IMR-90 (cell line): ENCODE results near the gene STAC2. TPM values are rescaled to one million over a fixed set of nuclear protein-coding genes. Genes with fewer than 3 reads are reported as not detected.

ENCODE experiments used
- ATAC-seq: fragments of 200-7000 bp; cut with Tn5 transposase; 2 replicates; pipeline ENCODE4 v1.9.1; 2020; ENCODE audit warnings: low read depth, mild to moderate bottlenecking, moderate library complexity
- BruUV-seq: library from RNA; stranded (reverse); fragments of 400-500 nt; replicated peaks from 2 replicates; lab custom pipeline; 2021; lab: Mats Ljungman, UMichigan
- CTCF ChIA-PET: fragments of 300-600 bp; formaldehyde crosslinking; extraction: SDS; loops from one replicate; lab custom pipeline; 2021; ENCODE audit warnings: antibody characterized with exemption; lab: Yijun Ruan, JAX
- POLR2A ChIA-PET: fragments of 300-600 bp; sonication (Branson Sonifier 250); formaldehyde crosslinking; loops from one replicate; lab custom pipeline; 2022; ENCODE audit warnings: antibody characterized with exemption; ENCODE audit not compliant: unreplicated experiment; lab: Charles Lee
- DNase-seq: peaks from one replicate; pipeline ENCODE4 v3.0.0; 2013
- H2AFZ ChIP-seq: replicated peaks from 2 replicates; pipeline ENCODE3; 2013; ENCODE audit warnings: low read length, mild to moderate bottlenecking; ENCODE audit not compliant: poor library complexity
- H2AK5ac ChIP-seq: 2 replicates; pipeline ENCODE4 v1.6.1; 2013; ENCODE audit warnings: low read depth, low read length, inconsistent platforms
- H2AK9ac ChIP-seq: replicated peaks from 2 replicates; pipeline ENCODE3; 2013; ENCODE audit warnings: mild to moderate bottlenecking, low read depth, low read length, moderate library complexity; ENCODE audit not compliant: poor library complexity
- H2BK120ac ChIP-seq: 2 replicates; pipeline ENCODE4 v1.6.1; 2013; ENCODE audit warnings: low read depth, low read length, inconsistent platforms
- H2BK15ac ChIP-seq: 3 replicates; pipeline ENCODE4 v1.6.1; 2013; ENCODE audit warnings: low read depth, low read length, inconsistent platforms
- H2BK20ac ChIP-seq: 2 replicates; pipeline ENCODE4 v1.6.1; 2013; ENCODE audit warnings: low read depth, mild to moderate bottlenecking, inconsistent platforms, low read length, moderate library complexity
- H2BK5ac ChIP-seq: 2 replicates; pipeline ENCODE4 v1.6.1; 2013; ENCODE audit warnings: mild to moderate bottlenecking, low read depth, low read length, inconsistent platforms; ENCODE audit not compliant: poor library complexity, severe bottlenecking
- H3K14ac ChIP-seq: replicated peaks from 2 replicates; pipeline ENCODE4 v1.6.1; 2013; ENCODE audit warnings: low read depth, low read length, inconsistent platforms
- H3K18ac ChIP-seq: 2 replicates; pipeline ENCODE4 v1.6.1; 2013; ENCODE audit warnings: low read depth, low read length, control low read depth
- H3K23ac ChIP-seq: 2 replicates; pipeline ENCODE4 v1.6.1; 2013; ENCODE audit warnings: low read depth, low read length, inconsistent platforms
- H3K27ac ChIP-seq: 2 replicates; pipeline ENCODE4 v1.5.1; 2013; ENCODE audit warnings: mild to moderate bottlenecking, control low read depth, low read length; ENCODE audit not compliant: insufficient read depth
- H3K27me3 ChIP-seq: 2 replicates; pipeline ENCODE4 v1.6.1; 2013; ENCODE audit warnings: low read length; ENCODE audit not compliant: control insufficient read depth, insufficient read depth
- H3K36me3 ChIP-seq: 2 replicates; pipeline ENCODE4 v1.6.1; 2013; ENCODE audit warnings: low read length, mixed read lengths; ENCODE audit not compliant: control insufficient read depth, insufficient read depth
- H3K4ac ChIP-seq: 2 replicates; pipeline ENCODE4 v1.6.1; 2013; ENCODE audit warnings: low read depth, low read length, inconsistent platforms
- H3K4me1 ChIP-seq: 2 replicates; pipeline ENCODE4 v1.6.1; 2013; ENCODE audit warnings: low read length, mixed read lengths; ENCODE audit not compliant: control insufficient read depth, insufficient read depth
- H3K4me2 ChIP-seq: 2 replicates; pipeline ENCODE4 v1.6.1; 2013; ENCODE audit warnings: low read depth, mild to moderate bottlenecking, control low read depth, low read length, moderate library complexity
- H3K4me3 ChIP-seq: 2 replicates; pipeline ENCODE4 v1.5.1; 2013; ENCODE audit warnings: low read depth, mild to moderate bottlenecking, control low read depth, low read length, moderate library complexity; ENCODE audit not compliant: insufficient read depth
- H3K56ac ChIP-seq: 2 replicates; pipeline ENCODE4 v1.6.1; 2013; ENCODE audit warnings: low read length, inconsistent platforms; ENCODE audit not compliant: insufficient read depth; ENCODE audit errors: extremely low read depth
- H3K79me1 ChIP-seq, 2 experiments: 2 replicates each; pipeline ENCODE4 v1.6.1; 2013; ENCODE audit warnings: low read length in 2 of 2, inconsistent platforms in 1 of 2, low read depth in 1 of 2
- H3K9ac ChIP-seq: 2 replicates; pipeline ENCODE4 v1.6.1; 2013; ENCODE audit warnings: low read depth, low read length, control low read depth
- H3K9me1 ChIP-seq: 2 replicates; pipeline ENCODE4 v1.6.1; 2013; ENCODE audit warnings: low read length, inconsistent platforms; ENCODE audit not compliant: insufficient read depth
- H3K9me3 ChIP-seq: 2 replicates; pipeline ENCODE4 v1.6.1; 2013; ENCODE audit warnings: low read length; ENCODE audit not compliant: control insufficient read depth, insufficient read depth
- H4K20me1 ChIP-seq: 2 replicates; pipeline ENCODE4 v1.6.1; 2013; ENCODE audit warnings: low read length, inconsistent platforms; ENCODE audit not compliant: insufficient read depth
- H4K5ac ChIP-seq: 2 replicates; pipeline ENCODE4 v1.6.1; 2013; ENCODE audit warnings: mild to moderate bottlenecking, low read depth, low read length, control low read depth
- H4K8ac ChIP-seq, 2 experiments: 2 replicates each; pipeline ENCODE4 v1.6.1; 2013; ENCODE audit warnings: low read depth in 2 of 2, low read length in 2 of 2, control low read depth in 1 of 2, inconsistent platforms in 1 of 2
- H4K91ac ChIP-seq: 2 replicates; pipeline ENCODE4 v1.6.1; 2013; ENCODE audit warnings: low read depth, low read length, inconsistent platforms; ENCODE audit not compliant: insufficient read depth
- BHLHE40 ChIP-seq: fragments of 150-350 bp; IDR thresholded peaks from 2 replicates; pipeline ENCODE4 v1.6.1; 2016; ENCODE audit warnings: mild to moderate bottlenecking, low read depth, low read length
- CEBPB ChIP-seq: IDR thresholded peaks from 2 replicates; pipeline ENCODE4 v1.6.1; 2012; ENCODE audit warnings: low read depth, low read length, improper control_type of control experiment
- CHD1 ChIP-seq: IDR thresholded peaks from 2 replicates; pipeline ENCODE4 v1.6.1; 2012; ENCODE audit warnings: low read depth, low read length, improper control_type of control experiment
- NFE2L2 ChIP-seq: fragments of 150-350 bp; IDR thresholded peaks from 2 replicates; pipeline ENCODE4 v1.6.1; 2016; ENCODE audit warnings: low read depth, mild to moderate bottlenecking, low read length
- POLR2A ChIP-seq: IDR thresholded peaks from 2 replicates; pipeline ENCODE4 v1.6.1; 2012; ENCODE audit warnings: mild to moderate bottlenecking, low read depth, low read length
- SMC3 ChIP-seq: fragments of 150-350 bp; IDR thresholded peaks from 2 replicates; pipeline ENCODE4 v1.6.1; 2016; ENCODE audit warnings: low read depth, mild to moderate bottlenecking, antibody characterized with exemption, low read length, moderate library complexity
- WGBS, 2 experiments: methylation state at CpG; one replicate each; pipeline versions ENCODE4 v1.1.5 to v1.1.7; 2013; ENCODE audit warnings: missing lambda C conversion rate in 2 of 2; ENCODE audit not compliant: insufficient read length in 1 of 2; ENCODE audit errors: extremely low coverage in 2 of 2; 5-methylcytosine and 5-hydroxymethylcytosine counted together
- dilution Hi-C: fragments of 300-500 bp; cut with HindIII; formaldehyde crosslinking; loops from one replicate; pipeline ENCODE4 v1.14.3; 2018; ENCODE audit warnings: low sequenced_read_pairs; ENCODE audit not compliant: unreplicated experiment
- in situ Hi-C: fragments of 300-500 bp; cut with MboI; formaldehyde crosslinking; loops from 3 replicates; pipeline ENCODE4 v1.14.3; 2019; ENCODE audit warnings: low sequenced_read_pairs, inconsistent platforms, mixed read lengths
- intact Hi-C: fragments of 100-400 bp; cut with micrococcal nuclease; formaldehyde crosslinking; loops from 2 replicates; pipeline ENCODE4 v1.10.0; 2022
- polyA plus RNA-seq, 3 experiments: library from polyadenylated mRNA; depleted of rRNA; stranded (reverse); fragments of >200 nt; gene quantifications; 2 replicates each; pipeline ENCODE4 v1.2.3, GENCODE V29; 2012; ENCODE audit warnings: low replicate concordance in 1 of 3
- total RNA-seq: library from RNA; depleted of rRNA; stranded (reverse); fragments of >200 nt; gene quantifications from 2 replicates; pipeline ENCODE4 v1.2.3, GENCODE V29; 2012
- TF ChIP-seq, protein P1 (sequence below): conservative IDR thresholded peaks from 2 replicates; pipeline ENCODE4 v1.5.1; 2012; ENCODE audit warnings: mild to moderate bottlenecking, low read depth, low read length, improper control_type of control experiment

The STAC2 gene
- total and polyA plus RNA-seq, 2 of the 4 experiments (the other 2 are of a cell fraction), result 0.02 TPM; not detected in 1

- ChIA-PET CTCF (interaction anchor here (0.6 to 0.9 kb wide), 3 partner anchors 29 to 226 kb away, joined by 3 to 5 read pairs (median 3); no protein-coding TSS in a partner anchor), POLR2A (interaction anchor here (0.6 kb wide), 1 partner anchor 452 kb away, joined by 4 read pairs; no protein-coding TSS in a partner anchor)
- in situ Hi-C loops, result no loop called here
- Histone ChIP-seq H2BK20ac (no peak overlapping the region), H3K27ac (no peak overlapping the region), H4K20me1 (peaks cover 35% of the 10 kb centered on the region), H3K4me3 (no peak overlapping the region), H3K36me3 (peaks cover 39% of the 10 kb centered on the region), H2AK9ac (no peak overlapping the region), H4K8ac (no peak overlapping the region), H2BK15ac (no peak overlapping the region), H2AK5ac (no peak overlapping the region), H3K4me2 (no peak overlapping the region), H3K9ac (no peak overlapping the region), H3K4me1 (peaks cover 19% of the 10 kb centered on the region), H3K27me3 (no peaks in the 10 kb centered on the region), H2BK5ac (no peak overlapping the region), H4K5ac (no peak overlapping the region), H3K23ac (no peak overlapping the region), H3K18ac (no peak overlapping the region), H4K91ac (no peak overlapping the region), H3K56ac (no peak overlapping the region), H3K9me3 (no peaks in the 10 kb centered on the region), H2AFZ (no peak overlapping the region), H3K14ac (no peak overlapping the region), H2BK120ac (no peak overlapping the region), H3K9me1 (peaks cover 12% of the 10 kb centered on the region), H3K79me1 (peaks cover 19 to 31% of the 10 kb centered on the region in 2 experiments), H3K4ac (no peak overlapping the region)
- intact Hi-C loops, result no loop called here
- no CpG with 5 or more reads among the region's 3 CpGs for WGBS, 2 experiments
- no TSS peak for BruUV-seq
- dilution Hi-C loops, result no loop called here
- ATAC-seq (no peak), DNase-seq (no peak)
- TF ChIP-seq, protein P1, sequence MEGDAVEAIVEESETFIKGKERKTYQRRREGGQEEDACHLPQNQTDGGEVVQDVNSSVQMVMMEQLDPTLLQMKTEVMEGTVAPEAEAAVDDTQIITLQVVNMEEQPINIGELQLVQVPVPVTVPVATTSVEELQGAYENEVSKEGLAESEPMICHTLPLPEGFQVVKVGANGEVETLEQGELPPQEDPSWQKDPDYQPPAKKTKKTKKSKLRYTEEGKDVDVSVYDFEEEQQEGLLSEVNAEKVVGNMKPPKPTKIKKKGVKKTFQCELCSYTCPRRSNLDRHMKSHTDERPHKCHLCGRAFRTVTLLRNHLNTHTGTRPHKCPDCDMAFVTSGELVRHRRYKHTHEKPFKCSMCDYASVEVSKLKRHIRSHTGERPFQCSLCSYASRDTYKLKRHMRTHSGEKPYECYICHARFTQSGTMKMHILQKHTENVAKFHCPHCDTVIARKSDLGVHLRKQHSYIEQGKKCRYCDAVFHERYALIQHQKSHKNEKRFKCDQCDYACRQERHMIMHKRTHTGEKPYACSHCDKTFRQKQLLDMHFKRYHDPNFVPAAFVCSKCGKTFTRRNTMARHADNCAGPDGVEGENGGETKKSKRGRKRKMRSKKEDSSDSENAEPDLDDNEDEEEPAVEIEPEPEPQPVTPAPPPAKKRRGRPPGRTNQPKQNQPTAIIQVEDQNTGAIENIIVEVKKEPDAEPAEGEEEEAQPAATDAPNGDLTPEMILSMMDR, result no peak
- TF ChIP-seq SMC3 (no peak), CHD1 (no peak), BHLHE40 (no peak), CEBPB (no peak), POLR2A (0 out of 2 replicates have a peak, but pooled peaks have one; percentile 13), NFE2L2 (no peak)
These were observed 20.6 kb downstream of the STAC2 start for GRCh38 chr17:39205112-39205526.
